ENCODE data around the gene ZFX. TPM values are rescaled to one million over a fixed set of nuclear protein-coding genes. Genes with fewer than 3 reads are reported as not detected.

Gene ZFX
- total and polyA plus RNA-seq, 2 of the 8 experiments (the other 6 are each of a cell fraction or from before 2014, with no cell fraction given), result 2.8 to 22.0 TPM

DNA sequence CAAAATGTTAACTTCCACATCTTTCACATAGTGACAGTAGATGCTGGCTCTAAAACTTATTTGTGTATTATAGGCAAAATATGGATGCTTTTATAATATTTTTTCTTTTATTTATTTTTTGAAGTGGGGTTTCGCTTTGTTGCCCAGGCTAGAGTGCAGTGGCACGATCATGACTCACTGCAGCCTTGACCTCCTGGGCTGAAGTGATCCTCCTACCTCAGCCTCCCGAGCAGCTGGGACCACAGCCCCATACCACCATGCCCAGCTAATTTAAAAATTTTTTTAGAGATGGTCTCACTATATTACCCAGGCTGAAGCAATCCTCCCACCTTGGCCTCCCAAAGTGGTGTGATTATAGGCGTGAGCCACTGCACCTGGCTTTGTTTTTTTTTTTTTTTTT, 48.6 kb downstream of the ZFX start:
- Histone ChIP-seq H3K9ac (replicated peaks in 1 of 4; ENCODE audit: extremely low read depth in 1 of 4, low read depth in 3 of 4, low read length in 3 of 4) (no peak overlapping the region), H2BK12ac (ENCODE audit: low read depth, low read length) (no peak overlapping the region), H3K79me1 (ENCODE audit: low read depth, low read length) (no peaks in the 10 kb centered on the region), H3K27me3 (replicated peaks in 1 of 4; ENCODE audit: control insufficient read depth in 3 of 4, extremely low read depth in 1 of 4, insufficient read depth in 3 of 4, low read length in 3 of 4) (no peaks in the 10 kb centered on the region), H2BK15ac (ENCODE audit: low read length) (no peak overlapping the region), H3K23ac (ENCODE audit: insufficient read length) (no peak overlapping the region), H3K4me3 (ENCODE audit: extremely low read depth in 1 of 4, insufficient read depth in 2 of 4, low read depth in 3 of 4, low read length in 4 of 4) (no peak overlapping the region), H3K36me3 (ENCODE audit: control insufficient read depth in 2 of 4, insufficient read depth in 4 of 4, low read length in 3 of 4) (no peaks in the 10 kb centered on the region), H3K27ac (ENCODE audit: low read depth, low read length) (no peak overlapping the region), H4K91ac (replicated peaks; ENCODE audit: insufficient read length, low read length) (no peak overlapping the region), H3K4me2 (ENCODE audit: insufficient read depth in 1 of 2, low read depth in 2 of 2, low read length in 2 of 2) (no peak overlapping the region), H2BK120ac (replicated peaks; ENCODE audit: low read depth, low read length) (no peak overlapping the region), H2BK5ac (ENCODE audit: low read depth, low read length) (no peak overlapping the region), H3K4me1 (replicated peaks in 1 of 4; ENCODE audit: control insufficient read depth in 3 of 4, insufficient read depth in 4 of 4, low read length in 3 of 4) (no peaks in the 10 kb centered on the region), H3K4ac (replicated peaks; ENCODE audit: insufficient read length, low read depth, low read length) (no peak overlapping the region), H3K18ac (ENCODE audit: extremely low read depth, low read length) (no peak overlapping the region), H4K5ac (ENCODE audit: insufficient read length, low read depth, low read length) (no peak overlapping the region), H2BK20ac (ENCODE audit: low read length) (no peak overlapping the region), H4K20me1 (replicated peaks in 1 of 2; ENCODE audit: control insufficient read depth in 1 of 2, insufficient read depth in 2 of 2, low read length in 2 of 2) (no peaks in the 10 kb centered on the region), H3K23me2 (ENCODE audit: low read depth, low read length) (no peaks in the 10 kb centered on the region), H4K8ac (ENCODE audit: extremely low read depth, insufficient read depth, low read length) (no peak overlapping the region), H3K14ac (ENCODE audit: insufficient read length) (no peak overlapping the region), H3K56ac (replicated peaks; ENCODE audit: insufficient read length, low read depth, low read length) (no peak overlapping the region), H3K9me3 (ENCODE audit: insufficient read depth in 2 of 2, low read depth in 1 of 2, low read length in 1 of 2) (no peaks in the 10 kb centered on the region), H2AK5ac (ENCODE audit: low read depth, low read length) (no peak overlapping the region), H2AFZ (ENCODE audit: low read length) (no peak overlapping the region), H3K79me2 (ENCODE audit: control insufficient read depth in 1 of 2, insufficient read depth in 2 of 2, low read length in 2 of 2) (peaks cover 0 to 19% of the 10 kb centered on the region in 2 experiments; a peak in 2 of 4 replicates)
- 93% methylated on average over 2 of the region's 4 CpGs; no CpG with 5 or more reads in 1 of the 2 experiments for WGBS, 2 experiments (ENCODE audit: extremely low coverage in 1 of 2, insufficient coverage in 1 of 2, insufficient read length in 1 of 2, insufficient replicate concordance in 2 of 2, low coverage in 1 of 2, low lambda C conversion rate in 2 of 2, missing lambda C conversion rate in 1 of 2)
- ChIA-PET POLR2A (ENCODE audit: partially characterized antibody) (no interaction called here), CTCF (ENCODE audit: partially characterized antibody) (no interaction called here)
- FAIRE-seq, result no peak
- DNase-seq (ENCODE audit: low read depth in 1 of 2, low spot score in 2 of 2), result no peak
- TF ChIP-seq PHF8 (conservative IDR thresholded peaks at IDR 0.05; ENCODE audit: low read depth, low read length), result no peak
- no peak for TF ChIP-seq CBX5 (IDR thresholded peaks at IDR 0.05; ENCODE audit: low read depth, low read length)
- no peak for TF ChIP-seq CREB1 (IDR thresholded peaks at IDR 0.05)
- TF ChIP-seq ASH2L (IDR thresholded peaks at IDR 0.05; ENCODE audit: low read length), result no peak
- TF ChIP-seq TAF1 (IDR thresholded peaks at IDR 0.05; ENCODE audit: low read depth, low read length), result no peak
- no peak for TF ChIP-seq KDM1A (IDR thresholded peaks at IDR 0.05; ENCODE audit: borderline replicate concordance, low read length)
- no peak for TF ChIP-seq SAP30 (IDR thresholded peaks at IDR 0.05; ENCODE audit: insufficient read depth, insufficient replicate concordance, low read length)
- no peak for TF ChIP-seq POU5F1 (IDR thresholded peaks at IDR 0.05; ENCODE audit: low read depth, low read length)
- no peak for TF ChIP-seq RNF2 (IDR thresholded peaks at IDR 0.05; ENCODE audit: borderline replicate concordance, low read depth, low read length, missing control alignments, poor library complexity, severe bottlenecking)

All from H1 (cell line).